HFF-Myc (cell line): ENCODE data around the gene CAMTA1.

Experiments
- DNase-seq: peaks from one replicate; pipeline ENCODE4 v3.0.0-alpha.2; 2011; ENCODE audit warnings: low read depth; ENCODE audit errors: extremely low read depth
- H3K4me3 ChIP-seq: replicated peaks from 2 replicates; pipeline ENCODE4 v1.5.1; 2011; ENCODE audit warnings: low read depth, mild to moderate bottlenecking, control low read depth, low read length
- CTCF ChIP-seq: IDR thresholded peaks from 2 replicates; pipeline ENCODE4 v1.5.1; 2012; ENCODE audit warnings: mild to moderate bottlenecking, low read depth, low read length, control low read depth; ENCODE audit errors: missing control alignments

Gene CAMTA1

GRCh38 chr1:6902153-6902552 lies 116.9 kb downstream of the CAMTA1 start:
- H3K4me3 ChIP-seq: no peak overlapping the region
- no peak for TF ChIP-seq CTCF
- no peak for DNase-seq

- no peak for TF ChIP-seq CTCF
- no peak overlapping the region for H3K4me3 ChIP-seq
- DNase-seq: no peak
Observed at GRCh38 chr1:6904476-6905170, 119.4 kb downstream of the CAMTA1 start.

GRCh38 chr1:6905331-6905730 lies 120.1 kb downstream of the CAMTA1 start:
- TF ChIP-seq CTCF: no peak
- no peak for DNase-seq
- H3K4me3 ChIP-seq: no peak overlapping the region

GRCh38 chr1:6905790-6906189 lies 120.5 kb downstream of the CAMTA1 start:
- TF ChIP-seq CTCF: no peak
- no peak for DNase-seq
- H3K4me3 ChIP-seq: no peak overlapping the region

GRCh38 chr1:6906783-6907182 lies 121.5 kb downstream of the CAMTA1 start:
- TF ChIP-seq CTCF: no peak
- no peak for DNase-seq

GRCh38 chr1:6907201-6907600 lies 121.9 kb downstream of the CAMTA1 start:
- no peak for DNase-seq
- no peak for TF ChIP-seq CTCF
- no peak overlapping the region for H3K4me3 ChIP-seq

More at GRCh38 chr1:6906783-6907182, 121.5 kb downstream of the CAMTA1 start:
- no peak overlapping the region for H3K4me3 ChIP-seq
